ENCODE results near the gene SH3BP2.

The SH3BP2 gene

DNA sequence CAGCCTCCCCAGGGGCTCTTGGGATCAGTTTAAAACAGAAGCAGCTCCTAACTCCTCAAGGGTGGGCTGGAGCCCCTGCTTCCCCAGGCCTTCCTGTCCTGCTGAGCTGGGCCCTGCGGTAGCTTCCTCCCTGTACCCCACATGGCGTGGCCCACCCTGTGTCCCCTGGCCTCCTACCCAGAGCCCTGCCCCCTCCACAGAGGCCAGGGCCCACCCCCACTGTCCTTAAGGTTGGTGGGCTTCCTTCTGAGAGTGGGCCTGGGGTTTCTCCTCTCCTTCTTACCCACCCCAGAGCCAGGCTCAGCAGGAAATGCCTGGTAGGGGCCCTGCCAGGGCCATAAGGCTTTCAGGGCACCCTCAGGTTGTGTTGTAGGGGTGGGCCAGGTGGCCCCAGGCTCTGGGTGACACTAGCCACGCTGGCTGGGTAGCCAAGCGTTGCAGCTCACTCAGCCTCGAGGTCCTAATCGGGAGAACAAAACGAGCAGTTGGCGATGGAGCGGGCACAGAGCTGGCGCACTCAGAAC, 11.6 kb downstream of the SH3BP2 start:
- DNase-seq = no peak

DNA sequence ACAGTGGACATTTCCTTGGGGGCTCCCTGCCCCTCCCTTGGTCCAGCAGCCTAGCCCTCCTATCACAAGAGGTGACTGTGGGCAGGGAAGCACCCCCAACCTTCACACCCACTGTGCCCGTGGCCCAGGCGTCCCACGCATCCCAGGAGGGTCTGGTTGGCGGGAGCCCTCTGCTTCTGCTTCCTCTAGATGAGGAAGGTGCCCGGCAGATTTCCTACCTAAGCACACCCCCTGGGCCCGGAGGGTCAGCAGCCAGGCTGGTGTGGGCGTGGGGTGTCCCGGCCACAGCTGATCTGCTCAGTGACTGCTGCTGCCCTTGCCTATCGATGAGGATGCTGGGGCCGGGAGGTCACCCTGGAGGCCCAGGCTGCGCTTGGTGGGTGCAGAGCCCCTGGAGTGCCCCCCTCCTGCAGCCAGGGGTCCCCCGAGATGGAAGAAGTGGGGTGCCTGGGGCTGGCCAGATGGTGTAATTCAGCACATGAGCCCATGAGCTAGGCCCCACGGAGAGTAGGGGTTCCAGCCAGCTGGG, 12.2 kb downstream of the SH3BP2 start:
- no peak for DNase-seq

DNA sequence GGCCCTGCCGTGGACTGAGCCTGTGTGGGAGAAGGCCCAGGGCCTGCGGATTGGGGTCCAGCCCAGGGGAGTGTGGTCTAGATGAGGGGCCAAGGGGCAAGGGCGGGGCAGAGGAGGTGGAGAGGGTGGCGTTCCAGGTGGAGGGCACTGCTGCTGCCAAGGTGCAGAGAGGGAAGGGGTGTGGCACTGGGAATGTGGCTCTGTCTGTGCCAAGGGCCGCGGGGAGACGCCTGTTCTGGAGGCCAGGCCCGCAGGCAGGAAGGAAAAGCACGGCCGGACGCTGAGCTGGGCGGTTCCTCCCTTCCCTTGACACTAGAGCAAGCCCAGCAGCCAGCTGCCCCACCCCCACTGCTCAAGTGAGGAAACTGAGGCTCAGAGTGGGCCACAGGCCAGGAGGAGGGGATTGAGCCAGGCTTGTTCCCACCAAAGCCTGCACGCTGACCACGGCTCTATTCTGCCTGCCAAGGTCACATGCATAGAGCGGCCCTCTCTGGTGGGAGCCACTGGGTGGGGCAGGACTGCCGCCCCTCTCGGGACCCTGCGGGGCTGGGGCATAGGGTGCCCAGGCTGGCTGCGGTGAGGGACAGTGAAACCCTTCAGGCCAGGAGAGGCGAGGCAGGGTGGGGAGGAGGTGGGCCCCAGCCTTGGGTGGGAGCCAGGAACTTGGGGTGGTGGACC, 13.0 kb downstream of the SH3BP2 start:
- no peak for DNase-seq

DNA sequence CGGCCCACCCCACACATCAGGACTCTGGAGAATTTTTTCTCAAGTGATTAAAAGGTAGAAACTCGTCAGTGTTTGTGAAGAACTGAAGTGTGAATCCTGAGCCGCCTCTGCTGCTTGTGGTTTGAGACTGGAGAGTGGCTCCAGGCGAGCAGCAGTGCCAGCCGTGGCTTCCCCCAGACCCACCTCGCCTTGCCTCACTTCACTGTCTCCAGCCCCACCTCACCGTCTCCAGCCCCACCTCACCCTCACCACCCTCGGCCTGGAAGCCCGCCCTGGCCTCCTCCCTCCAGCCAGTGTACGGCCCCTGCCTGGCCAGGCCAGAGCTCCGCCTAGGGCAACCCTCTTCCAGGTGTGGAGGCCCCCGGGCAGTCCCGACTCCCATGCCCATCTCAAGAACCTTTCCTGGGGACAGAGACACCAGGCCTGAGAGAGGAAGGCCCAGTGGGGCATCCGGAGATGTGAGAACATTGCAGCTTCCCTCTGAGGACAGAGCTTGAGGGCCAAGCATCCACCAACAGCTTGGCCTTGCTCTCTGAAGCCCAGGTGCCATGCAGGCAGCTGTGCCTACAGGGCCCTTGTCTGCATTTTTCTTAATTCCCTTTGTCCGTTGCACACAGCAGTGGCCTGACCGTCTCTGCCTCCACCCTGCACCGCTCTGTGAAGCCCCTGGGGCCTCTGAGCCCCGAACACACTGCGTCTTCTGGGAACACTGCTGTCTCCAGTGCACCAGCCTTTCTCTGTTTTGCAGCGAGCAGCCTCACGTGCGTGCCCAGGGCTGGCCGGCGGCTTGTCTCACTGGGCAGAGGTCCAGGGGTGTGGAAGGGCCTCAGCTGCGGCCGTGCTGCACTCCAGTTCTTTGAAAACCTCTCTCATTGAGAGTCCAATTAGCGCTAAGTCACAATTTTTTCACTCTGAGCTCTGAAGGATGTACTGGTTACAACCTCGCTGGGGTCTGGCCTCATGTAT, 13.8 kb downstream of the SH3BP2 start:
- no peak for DNase-seq

DNA sequence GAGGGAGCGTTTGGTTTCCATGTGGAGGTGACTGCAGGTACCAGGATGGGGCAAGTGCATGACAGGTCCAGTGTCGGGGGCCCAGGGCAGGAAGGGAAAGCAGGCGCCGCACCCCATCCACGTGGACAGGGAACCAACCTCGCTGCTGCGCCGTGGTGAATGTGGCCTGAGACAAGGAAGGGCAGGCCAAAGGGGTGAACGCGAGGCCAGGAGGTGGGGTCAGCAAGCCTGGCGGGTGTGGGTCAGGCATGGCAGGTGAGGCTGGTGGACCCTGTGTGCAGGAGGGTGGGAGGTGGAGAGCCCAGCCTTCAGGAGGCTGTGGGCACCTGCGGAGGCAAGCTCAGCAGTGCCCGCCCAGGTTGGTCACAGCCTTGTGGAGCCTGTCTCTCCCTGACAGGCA, 14.7 kb downstream of the SH3BP2 start:
- DNase-seq = no peak

DNA sequence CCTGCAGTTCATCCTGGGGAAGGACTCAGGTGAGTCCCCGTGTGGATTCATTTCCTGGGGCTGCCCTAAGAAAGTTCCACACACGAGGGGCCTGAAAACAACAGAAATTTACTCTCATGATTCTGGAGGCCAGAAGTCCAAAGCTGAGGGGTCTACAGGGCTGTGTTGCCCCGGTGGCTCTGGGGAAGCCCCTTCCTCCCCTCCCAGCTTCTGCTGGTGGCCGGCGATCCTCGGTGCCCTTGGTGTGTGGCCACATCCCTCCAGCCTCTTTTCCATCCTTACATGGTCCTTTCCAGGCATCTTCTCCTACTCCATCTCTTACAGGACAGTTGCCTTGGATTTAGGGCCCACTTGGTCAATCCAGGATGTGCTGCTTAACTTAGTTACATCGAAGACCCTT, 15.1 kb downstream of the SH3BP2 start:
- DNase-seq = no peak

DNA sequence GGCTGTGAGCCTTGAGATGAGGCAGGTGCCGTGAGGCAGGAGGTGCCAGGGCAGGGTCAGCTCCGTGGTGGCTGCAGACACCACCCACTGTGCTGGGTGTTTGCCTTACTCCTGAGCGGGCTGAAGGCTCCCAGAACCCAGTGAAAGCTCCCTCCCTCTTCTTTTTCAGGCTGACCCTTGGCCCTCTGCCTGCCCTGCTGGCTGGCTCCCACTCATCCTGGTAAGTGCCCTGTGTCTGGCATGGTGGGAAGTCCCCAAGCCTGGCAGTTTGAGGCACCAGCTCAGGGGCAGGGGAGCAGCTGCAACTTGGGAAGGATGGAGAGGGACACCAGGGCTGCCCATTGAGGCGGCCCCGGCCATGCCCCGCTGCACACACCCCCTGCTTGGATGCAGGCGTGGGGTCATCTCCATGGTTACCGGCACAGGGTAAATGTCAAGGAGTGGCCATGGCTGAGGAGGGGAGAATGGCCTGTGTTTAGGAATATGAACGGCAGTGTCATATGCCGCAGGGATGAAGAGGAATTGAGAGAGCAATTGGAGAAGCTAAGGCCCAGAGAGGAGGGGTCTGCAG, 16.8 kb downstream of the SH3BP2 start:
- no peak for DNase-seq

DNA sequence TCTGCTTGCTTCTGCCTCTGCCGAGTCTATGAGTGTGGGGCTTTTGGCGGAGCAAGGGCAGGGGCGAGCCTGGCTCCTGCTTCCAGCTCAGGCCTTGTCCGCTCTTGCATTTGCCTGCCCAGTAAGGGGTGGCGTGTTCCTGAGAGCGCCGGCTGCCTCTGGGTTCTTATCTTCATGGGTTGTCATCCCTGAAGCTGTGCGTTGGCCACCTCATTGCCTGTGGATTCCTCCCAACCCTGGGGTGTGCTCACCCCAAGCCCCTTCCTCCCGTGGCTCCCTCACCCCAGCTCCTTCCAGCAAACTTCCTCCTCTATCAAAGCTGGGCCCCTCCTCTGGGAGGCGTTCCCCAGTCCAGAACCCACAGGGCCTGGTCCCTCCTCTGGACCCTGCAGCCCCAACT, 17.5 kb downstream of the SH3BP2 start:
- no peak for DNase-seq

DNA sequence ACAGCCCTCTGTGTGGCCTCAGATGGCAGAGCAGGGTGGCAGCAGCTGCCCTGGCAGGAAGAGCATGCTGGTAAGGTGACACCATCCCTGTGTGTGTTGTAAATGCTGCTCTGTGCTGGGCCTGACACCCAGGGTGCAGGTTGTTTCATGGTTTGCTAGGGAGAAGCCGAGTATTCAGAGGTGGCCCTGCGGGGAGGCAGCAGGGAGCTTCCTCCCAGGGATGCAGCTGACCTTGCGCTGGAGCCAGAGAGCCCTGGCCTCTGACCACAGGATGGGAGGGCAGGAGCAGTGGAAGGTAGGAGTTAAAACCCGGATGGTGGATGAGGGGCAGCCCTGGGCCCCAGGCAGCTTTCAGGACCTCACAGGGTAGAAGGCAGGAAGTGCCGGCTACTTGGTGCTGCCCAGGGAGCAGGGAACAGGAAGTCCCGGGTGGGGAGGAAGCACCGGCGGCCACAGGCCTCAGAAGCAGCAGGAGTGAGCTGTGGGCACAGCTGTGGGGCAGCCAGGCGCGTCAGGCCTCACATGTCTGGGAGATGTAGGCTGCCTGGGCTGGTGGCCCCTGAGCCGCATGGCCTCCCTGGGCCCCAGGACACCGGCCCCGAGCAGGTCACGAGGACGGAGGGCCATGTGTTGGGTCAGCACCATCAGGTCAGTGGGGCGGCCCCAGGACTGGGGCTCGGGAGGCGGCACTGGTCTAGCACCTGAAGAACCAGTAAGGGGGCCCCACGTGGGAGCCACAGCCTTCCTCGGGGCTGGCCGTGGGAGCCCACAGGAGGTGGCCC, 19.1 kb downstream of the SH3BP2 start:
- peak; percentile 35 to 52 for DNase-seq

DNA sequence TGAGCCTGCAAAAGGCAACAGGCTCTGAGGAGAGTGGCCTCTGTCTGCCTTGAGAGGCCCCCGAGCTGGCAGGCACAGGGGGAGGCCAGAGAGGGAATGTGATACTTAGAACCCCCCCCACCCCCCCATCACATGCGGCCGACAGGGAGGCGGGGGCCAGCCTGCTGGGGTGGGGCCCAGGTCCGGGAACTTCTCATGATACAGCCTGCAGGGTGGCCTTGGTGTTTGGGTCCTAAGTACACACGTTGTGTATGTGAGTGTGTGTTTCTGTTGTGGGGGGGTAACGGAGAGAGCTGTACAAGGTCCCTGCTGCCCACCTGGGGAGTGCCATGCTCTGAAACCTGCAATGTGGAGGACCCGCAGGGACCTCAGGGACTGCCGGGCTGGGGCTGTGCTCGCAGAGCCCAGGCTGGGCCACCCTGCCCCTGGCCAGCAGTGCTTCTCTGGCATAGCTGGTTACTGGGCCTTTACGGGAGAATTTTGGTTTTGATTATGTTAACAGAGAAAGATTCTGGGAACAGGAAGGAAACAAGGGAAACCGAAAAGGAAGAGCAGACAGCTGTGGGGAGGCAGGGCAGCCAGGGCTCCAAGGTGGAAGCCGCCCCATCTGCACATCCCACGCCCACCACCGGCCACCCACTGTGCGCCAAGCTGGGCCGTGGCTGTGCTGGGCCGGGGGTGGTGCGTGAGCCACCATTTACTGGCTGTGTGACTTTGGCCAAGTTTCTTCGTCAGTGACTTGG, 19.9 kb downstream of the SH3BP2 start:
- DNase-seq = peak in 1 of 2 experiments; percentile 30

DNA sequence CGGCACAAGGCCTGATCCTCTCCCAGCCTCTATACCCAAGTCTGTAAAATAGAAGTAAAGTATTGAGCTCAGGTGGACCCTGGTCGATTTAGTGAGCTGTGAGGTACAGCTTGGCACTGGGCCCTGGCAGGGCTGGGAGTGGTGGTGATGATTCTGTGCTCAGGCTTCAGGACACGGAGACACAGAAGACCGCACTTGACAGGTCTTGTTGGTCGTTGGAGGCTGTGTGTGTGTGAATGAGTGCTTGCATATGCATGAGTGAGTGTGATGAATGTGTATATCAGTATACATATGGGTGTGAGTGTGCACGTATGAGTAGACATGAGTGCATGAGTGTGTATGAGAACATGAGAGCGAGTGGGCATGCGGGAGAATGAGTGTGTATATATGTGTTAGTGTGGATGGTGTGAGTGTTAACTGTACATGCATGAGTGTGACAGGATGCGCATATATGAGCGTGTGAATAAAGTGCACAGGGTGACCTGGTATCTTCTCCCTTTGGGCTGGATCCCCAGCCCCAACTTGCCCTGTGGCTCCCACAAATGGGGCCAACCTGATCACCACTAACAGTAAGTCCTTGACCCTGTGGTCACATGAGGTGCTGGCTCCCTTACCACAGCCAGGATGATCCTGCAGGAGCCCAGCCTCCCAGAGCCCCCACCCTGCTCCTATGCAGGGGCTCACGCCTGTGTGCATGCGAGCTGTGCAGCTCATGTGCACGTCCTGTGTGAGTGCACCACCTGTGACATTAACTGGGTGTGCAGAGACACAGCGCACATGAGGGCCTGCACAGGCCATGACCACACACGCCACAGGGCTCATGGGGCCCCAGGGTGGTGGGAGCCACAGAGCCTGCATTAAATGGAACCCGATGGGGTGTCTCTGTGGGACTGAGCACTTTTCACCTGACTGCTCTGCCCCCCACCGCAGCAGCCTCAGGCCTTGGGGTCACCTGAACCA, 20.8 kb downstream of the SH3BP2 start:
- no peak for DNase-seq

DNA sequence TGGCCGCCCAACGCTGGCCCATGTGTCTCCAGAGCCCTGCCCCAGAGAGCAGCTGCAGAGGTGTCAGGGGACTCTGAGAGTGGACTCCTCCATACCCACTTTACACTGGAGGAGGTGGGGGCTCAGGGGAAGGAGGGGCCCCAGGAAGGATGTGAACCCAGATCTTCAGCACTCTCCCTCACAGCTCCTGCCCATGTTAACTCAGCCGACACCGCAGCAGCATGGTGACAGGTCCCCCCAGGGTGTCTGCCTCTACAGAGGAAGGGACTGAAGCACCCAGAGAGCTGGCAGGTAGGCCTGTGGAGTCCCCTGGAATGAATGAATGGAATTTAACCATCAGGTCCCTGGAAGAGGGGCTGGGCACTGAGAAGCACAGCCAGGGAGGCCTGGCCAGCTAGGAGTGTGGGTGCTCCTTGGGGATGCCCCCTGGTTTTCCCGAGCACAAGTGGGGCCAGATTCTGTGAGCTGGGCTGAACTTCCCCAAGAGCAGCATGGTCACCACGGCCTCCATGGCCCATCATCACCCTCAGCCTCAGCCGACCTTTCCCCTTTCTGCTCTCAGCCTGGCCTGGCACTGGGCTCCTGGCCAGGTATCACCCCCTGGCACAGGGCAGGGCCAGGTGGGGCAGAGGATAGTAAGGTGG, 21.9 kb downstream of the SH3BP2 start:
- DNase-seq = no peak

DNA sequence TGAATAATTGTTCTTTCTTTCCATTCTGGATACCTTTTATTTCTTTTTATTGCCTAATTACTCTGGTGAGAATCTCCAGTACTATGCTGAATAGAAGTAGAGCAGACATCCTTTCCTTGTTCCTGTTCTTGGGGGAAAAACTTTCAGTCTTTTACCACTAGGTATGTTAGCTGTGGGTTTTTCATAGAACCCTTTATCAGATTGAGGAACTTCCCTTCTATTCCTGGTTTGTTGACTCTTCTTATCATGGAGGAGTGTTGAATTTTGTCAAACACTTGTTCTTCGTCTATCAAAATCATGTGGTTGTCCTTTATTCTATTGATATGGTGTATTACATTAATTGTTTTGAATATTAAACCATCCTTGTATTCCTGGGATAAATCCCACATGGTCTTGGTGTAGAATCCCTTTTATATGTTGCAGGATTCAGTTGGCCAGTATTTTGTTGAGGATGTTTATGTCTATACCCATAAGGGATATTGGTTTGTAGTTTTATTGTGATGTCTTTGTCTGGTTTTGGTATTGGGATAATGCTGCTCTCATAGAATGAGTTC, 23.6 kb downstream of the SH3BP2 start:
- no peak for DNase-seq

DNA sequence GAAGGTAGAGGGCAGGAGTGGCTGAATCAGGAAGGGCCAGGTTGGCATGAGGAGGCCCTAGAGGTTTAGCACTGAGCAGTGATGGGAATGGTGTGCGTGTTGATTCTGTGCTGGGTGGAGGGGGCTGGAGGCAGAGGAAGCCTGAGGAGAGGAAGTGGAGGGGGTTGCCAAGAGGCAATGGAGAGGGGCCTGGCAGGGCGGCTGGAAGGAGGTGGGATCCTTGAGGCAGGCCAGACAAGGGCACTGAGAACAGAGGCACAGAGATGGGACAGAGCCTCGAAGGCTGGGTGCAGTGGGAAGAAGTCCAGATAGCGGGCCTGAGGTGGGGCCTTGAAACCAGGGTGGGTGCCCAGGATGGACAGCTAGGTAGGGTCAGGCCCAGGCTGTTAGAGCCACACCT, 24.3 kb downstream of the SH3BP2 start:
- DNase-seq = no peak

DNA sequence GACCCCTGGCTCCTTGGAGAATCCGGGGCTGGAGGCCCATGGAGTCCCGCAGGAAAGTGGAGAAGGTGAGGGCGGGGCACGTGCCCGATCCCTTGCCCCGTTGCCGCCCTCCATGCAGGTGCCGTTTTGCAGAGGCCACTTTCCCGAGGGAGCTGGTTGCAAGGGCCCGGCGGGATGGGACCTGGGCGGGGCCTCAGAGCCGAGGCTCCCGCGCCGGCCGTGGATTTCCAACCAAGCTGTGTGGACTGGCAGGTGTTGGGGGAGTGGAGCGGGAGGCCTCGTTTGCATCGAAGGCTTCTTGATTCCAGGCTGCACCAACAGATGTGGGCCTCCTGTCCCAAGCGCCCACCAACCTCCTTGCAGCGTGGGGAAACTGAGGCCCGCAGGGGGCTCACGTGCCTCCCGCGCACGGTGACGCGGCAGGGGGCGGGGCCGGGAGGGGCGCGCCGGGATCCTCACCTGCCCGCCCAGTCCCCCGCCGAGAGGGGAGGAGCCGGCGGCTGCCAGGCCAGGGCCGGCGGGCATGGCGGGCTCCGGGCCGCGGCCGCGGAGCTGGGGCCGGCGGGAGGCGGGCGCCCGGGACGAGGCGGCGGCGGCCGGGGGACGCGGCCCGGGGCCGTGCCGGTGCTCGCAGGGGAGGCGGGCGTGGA, 24.9 kb downstream of the SH3BP2 start:
- peak; percentile 28 to 49 for DNase-seq

DNA sequence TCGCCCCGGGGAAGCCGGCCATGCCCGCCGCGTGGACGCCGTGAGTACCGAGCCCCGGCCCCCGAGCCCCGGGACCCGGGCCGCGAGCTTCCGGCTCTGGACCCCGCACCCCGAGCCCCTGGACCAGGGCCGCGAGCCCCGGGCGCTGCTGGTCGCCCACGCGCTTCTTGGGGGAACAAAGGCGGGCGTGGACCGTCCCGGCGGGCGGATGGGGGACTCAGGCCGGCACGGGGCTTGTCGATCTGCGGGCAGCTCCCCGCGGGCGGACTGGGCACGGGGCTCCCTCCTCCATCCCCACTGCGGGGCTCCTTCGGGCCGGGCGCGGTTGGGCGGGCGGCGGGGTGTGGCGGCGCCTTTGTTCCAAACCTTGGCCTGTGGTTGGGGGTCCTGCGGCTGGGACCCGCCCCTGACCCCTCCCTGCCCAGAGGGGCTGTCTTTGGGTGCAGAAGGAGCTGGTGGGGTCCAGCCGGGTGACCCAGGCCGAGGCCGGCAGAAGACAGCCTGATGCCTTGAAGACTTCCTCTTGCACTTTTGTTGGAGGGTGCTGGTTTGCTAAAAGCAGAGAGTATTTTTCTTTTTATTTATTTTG, 25.6 kb downstream of the SH3BP2 start:
- no peak for DNase-seq

DNA sequence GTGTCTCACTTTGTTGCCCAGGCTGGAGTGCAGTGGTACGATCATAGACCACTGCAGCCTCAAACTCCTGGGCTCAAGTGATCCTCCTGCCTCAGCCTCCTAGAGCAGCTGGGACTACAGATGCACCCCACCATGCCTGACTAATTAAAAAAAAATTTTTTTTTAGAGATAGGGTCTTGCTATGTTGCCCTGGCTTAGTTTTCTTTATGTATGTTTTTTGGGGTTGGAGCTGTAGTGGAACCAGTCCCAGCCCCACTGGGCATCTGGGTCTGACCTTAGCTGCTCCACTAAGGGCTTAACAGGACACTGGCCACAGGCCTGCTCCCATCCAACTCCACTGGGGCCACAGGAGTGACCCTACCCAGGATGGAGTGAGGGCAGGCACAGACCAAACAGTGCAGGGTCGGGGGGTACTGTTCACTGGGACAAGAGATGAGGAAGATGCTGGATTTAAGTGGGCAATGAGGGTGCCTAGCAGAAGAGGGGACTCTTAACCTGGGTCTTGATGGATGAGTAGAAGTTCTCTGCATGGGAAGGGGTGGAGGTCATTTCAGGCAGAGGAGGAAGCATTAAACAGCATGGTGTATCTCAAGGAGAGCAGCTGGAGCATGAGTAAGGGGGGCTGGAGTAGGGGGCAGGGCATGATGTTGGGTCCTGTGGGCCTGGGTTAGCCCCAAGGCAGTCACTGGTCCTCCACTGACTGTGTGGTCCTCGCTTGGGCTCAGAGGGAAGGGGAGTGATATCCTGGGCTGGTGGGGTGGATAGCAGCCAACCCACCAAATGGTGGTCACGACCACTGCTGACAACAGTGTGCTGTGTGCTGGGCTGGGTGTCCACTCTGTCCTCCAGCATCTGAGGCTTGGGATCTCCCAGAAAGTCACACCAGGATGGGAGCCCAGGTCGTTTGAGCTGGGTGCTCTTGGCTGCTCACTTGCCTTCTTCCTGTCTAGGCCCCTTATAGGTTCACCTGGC, 26.6 kb downstream of the SH3BP2 start:
- DNase-seq = no peak

Data from stimulated activated CD4-positive, alpha-beta T cell treated with anti-CD3 and anti-CD28 coated beads, Interleukin-4, amount 100 ng/mL, for 4 hours (primary cell).